SKM-1 (cell line): ENCODE data around the gene LRRC34.

ENCODE experiments used
- DNase-seq: peaks from one replicate; lab custom pipeline; 2025; ENCODE audit not compliant: unreplicated experiment; lab: John Stamatoyannopoulos, UW

Gene LRRC34

GRCh38 chr3:169764882-169765612 is 47.7 kb downstream of the LRRC34 start, which contains the start of gene TERC:
Gene TERC, minus strand, starts transcription at chr3:169765060.
- DNase-seq: peak; percentile 9

- DNase-seq: peak; percentile 56
These were observed 48.3 kb downstream of the LRRC34 start for GRCh38 chr3:169764312-169764881.

DNA sequence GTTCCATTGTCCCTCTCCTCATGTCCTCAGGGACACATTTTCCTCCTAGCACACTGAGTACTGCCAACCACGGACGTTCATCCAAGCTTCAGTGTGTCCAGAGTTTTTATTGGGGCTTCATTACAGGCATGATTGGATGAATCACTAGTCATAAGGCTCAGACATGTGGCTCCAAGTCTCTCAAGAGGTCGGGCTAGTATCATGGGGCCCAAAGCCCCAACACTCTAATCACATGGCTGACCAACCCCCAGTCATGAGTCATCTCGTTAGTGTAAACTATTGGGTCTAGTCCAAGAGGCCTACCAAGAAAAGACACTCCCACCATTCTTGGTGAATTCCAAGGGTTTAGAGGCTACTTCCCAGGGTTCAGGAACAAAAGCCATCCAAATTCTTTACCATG is 52.2 kb downstream of the LRRC34 start:
- no peak for DNase-seq

GRCh38 chr3:169759256-169759655 is 53.4 kb downstream of the LRRC34 start:
- no peak for DNase-seq

DNA sequence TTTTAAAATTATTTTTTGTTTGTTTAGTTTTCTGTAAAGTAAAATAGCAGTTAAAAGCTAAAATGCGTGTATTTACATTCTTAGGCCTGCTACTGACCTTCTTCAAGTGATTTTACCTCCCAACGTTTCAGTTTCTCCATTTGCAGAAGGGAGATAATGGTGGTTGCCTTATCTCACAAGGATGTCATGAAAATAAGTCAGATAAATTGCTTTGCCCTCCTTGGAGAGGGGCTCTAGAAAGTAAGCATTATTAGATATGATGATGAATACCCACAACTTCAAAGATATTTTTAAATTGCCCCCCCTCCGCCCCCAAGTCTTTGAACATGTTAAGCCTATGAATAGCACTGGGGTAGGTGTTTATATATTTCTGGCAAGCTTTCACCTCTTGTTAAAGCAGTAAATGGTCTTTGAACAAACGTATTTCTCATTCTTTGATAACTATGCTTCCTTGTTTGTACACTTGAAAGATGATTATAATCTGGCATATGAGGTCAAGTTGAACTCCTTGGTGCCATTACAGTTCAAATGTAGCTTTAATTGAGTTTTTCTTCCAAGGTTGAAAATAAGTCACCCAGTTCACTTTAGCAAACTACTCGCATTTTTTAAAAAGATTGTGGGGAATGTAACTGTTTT is 54.2 kb downstream of the LRRC34 start:
- no peak for DNase-seq

GRCh38 chr3:169755488-169755887 is 57.2 kb downstream of the LRRC34 start:
- no peak for DNase-seq

GRCh38 chr3:169754711-169755110 is 58.0 kb downstream of the LRRC34 start:
- DNase-seq: no peak

- no peak for DNase-seq
These were observed 60.8 kb downstream of the LRRC34 start for GRCh38 chr3:169751875-169752274.

GRCh38 chr3:169750665-169751064 is 62.0 kb downstream of the LRRC34 start:
- no peak for DNase-seq

- DNase-seq: no peak
These were observed 64.0 kb downstream of the LRRC34 start for GRCh38 chr3:169748670-169749069.

DNA sequence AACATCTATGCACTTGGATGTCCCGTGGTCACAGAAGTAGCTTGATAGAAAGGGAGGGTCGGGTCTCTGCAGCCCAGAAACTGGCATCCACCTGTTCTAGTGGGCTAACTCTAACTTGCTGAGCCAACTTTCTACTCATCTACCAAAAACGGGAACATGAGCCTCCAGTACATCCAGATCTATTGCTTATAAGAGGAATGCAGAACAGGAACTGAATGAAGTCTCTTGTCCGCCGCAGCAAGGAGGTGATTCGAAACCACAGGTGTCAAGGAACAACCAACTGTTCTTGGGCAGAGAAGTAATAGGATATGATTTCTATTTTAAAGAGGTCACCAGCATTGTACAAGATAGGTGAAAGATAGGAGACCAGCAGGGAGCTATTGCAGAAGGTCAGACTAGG is 65.8 kb downstream of the LRRC34 start:
- DNase-seq: peak; percentile 13

- DNase-seq: no peak
These were observed 68.2 kb downstream of the LRRC34 start for GRCh38 chr3:169744366-169745054.
